Small intestine (tissue), 7 donors: Measurements from ENCODE around the gene TSHZ2. TPM values are rescaled to one million over a fixed set of nuclear protein-coding genes. Genes with fewer than 3 reads are reported as not detected.

ENCODE experiments used
- DNase-seq, 2 donors: peaks; one replicate each; pipeline versions ENCODE4 v3.0.0 to v3.0.0-alpha.2; 2013
- FAIRE-seq: peaks from 2 replicates; lab custom pipeline; 2012; peaks lifted over from hg19 to GRCh38; lab: Jason Lieb, UNC
- H3K27ac ChIP-seq, 3 donors: one replicate each; pipeline ENCODE4 v1.5.1; 2013; ENCODE audit warnings: low read length in 2 of 3, mild to moderate bottlenecking in 2 of 3, control low read depth in 1 of 3, inconsistent platforms in 1 of 3, low read depth in 1 of 3, moderate library complexity in 1 of 3
- H3K27me3 ChIP-seq, 3 donors: one replicate each; pipeline ENCODE4 v1.6.1; 2013; ENCODE audit warnings: low read length in 3 of 3, inconsistent platforms in 1 of 3; ENCODE audit not compliant: control insufficient read depth in 3 of 3, insufficient read depth in 3 of 3
- H3K36me3 ChIP-seq, 3 donors: one replicate each; pipeline ENCODE4 v1.6.1; 2013; ENCODE audit warnings: low read length in 3 of 3, inconsistent platforms in 1 of 3, low read depth in 1 of 3, mild to moderate bottlenecking in 1 of 3, moderate library complexity in 1 of 3; ENCODE audit not compliant: control insufficient read depth in 3 of 3, insufficient read depth in 2 of 3
- H3K4me1 ChIP-seq, 3 donors: one replicate each; pipeline ENCODE4 v1.6.1; 2013; ENCODE audit warnings: low read length in 2 of 3, inconsistent platforms in 1 of 3, low read depth in 1 of 3, mild to moderate bottlenecking in 1 of 3, moderate library complexity in 1 of 3; ENCODE audit not compliant: control insufficient read depth in 3 of 3, insufficient read depth in 2 of 3
- H3K4me3 ChIP-seq, 3 donors: one replicate each; pipeline ENCODE4 v1.5.1; 2013; ENCODE audit warnings: low read length in 3 of 3, control low read depth in 1 of 3, inconsistent platforms in 1 of 3, low read depth in 1 of 3, mild to moderate bottlenecking in 1 of 3, moderate library complexity in 1 of 3
- H3K9me3 ChIP-seq, 2 donors: one replicate each; pipeline ENCODE4 v1.6.1; 2013; ENCODE audit warnings: low read depth in 1 of 2, low read length in 1 of 2; ENCODE audit not compliant: control insufficient read depth in 2 of 2, insufficient read depth in 1 of 2
- WGBS, 3 donors: extraction: QIAGEN DNeasy Blood & Tissue Kit; methylation state at CpG; one replicate each; pipeline ENCODE4 v1.1.7; 2013; 5-methylcytosine and 5-hydroxymethylcytosine counted together
- polyA plus RNA-seq, 4 donors: library from polyadenylated mRNA; stranded (reverse) in 3 of 4; unstranded in 1 of 4; fragments of 200-250 nt in 3 of 4; fragments of 120-200 nt in 1 of 4; gene quantifications; one replicate each; pipeline versions ENCODE4 v1.2.1 to v1.2.3, GENCODE V29; 2013
- donor health status: healthy with polysubstance abuse.
- donor health status: control.
- donor health status: control.
- donor health status: Bipolar disorder and iron deficiency.
- donor health status: healthy.

TSHZ2 gene
- polyA plus RNA-seq, 4 donors, result 0.67 to 4.4 (median 2.1) TPM

GRCh38 chr20:53053595-53053994 lies 81.4 kb downstream of the TSHZ2 start:
- Histone ChIP-seq H3K4me1 (no peaks in the 10 kb centered on the region), H3K4me3 (no peak overlapping the region), H3K9me3 (no peaks in the 10 kb centered on the region), H3K36me3 (no peaks in the 10 kb centered on the region), H3K27ac (no peak overlapping the region), H3K27me3 (no peaks in the 10 kb centered on the region)
- WGBS, 3 donors, result 87 to 94% (median 89%) methylated on average over 5 of the region's 5 CpGs
- DNase-seq (no peak), FAIRE-seq (no peak)

- no peaks in the 10 kb centered on the region for H3K36me3 ChIP-seq
- no peaks in the 10 kb centered on the region for H3K9me3 ChIP-seq
- DNase-seq, result no peak
- H3K4me1 ChIP-seq, result no peaks in the 10 kb centered on the region
- no peak overlapping the region for H3K27ac ChIP-seq
- 56 to 84% (median 71%) methylated on average over 1 of the region's 1 CpG for WGBS, 3 donors
- FAIRE-seq, result no peak
- no peak overlapping the region for H3K4me3 ChIP-seq
- no peaks in the 10 kb centered on the region for H3K27me3 ChIP-seq
Measured at GRCh38 chr20:53055367-53056067, 83.4 kb downstream of the TSHZ2 start.

GRCh38 chr20:53057579-53057978 lies 85.4 kb downstream of the TSHZ2 start:
- WGBS, 3 donors, result 83 to 94% (median 85%) methylated on average over 4 of the region's 4 CpGs
- DNase-seq, result peak in 1 of 2 donors; percentile 7

GRCh38 chr20:53059848-53060247 lies 87.7 kb downstream of the TSHZ2 start:
- FAIRE-seq (no peak), DNase-seq (no peak)
- Histone ChIP-seq H3K4me3 (no peak overlapping the region), H3K36me3 (no peaks in the 10 kb centered on the region), H3K9me3 (no peaks in the 10 kb centered on the region), H3K27ac (no peak overlapping the region), H3K4me1 (no peaks in the 10 kb centered on the region), H3K27me3 (no peaks in the 10 kb centered on the region)
- 83 to 88% (median 87%) methylated on average over 5 of the region's 5 CpGs for WGBS, 3 donors

More at GRCh38 chr20:53057579-53057978, 85.4 kb downstream of the TSHZ2 start:
- Histone ChIP-seq H3K27me3 (no peaks in the 10 kb centered on the region), H3K27ac (no peak overlapping the region), H3K4me1 (no peaks in the 10 kb centered on the region), H3K4me3 (no peak overlapping the region), H3K36me3 (no peaks in the 10 kb centered on the region), H3K9me3 (no peaks in the 10 kb centered on the region)
- FAIRE-seq, result no peak

- Histone ChIP-seq H3K4me3 (no peak overlapping the region), H3K27ac (no peak overlapping the region), H3K36me3 (no peaks in the 10 kb centered on the region), H3K27me3 (no peaks in the 10 kb centered on the region), H3K4me1 (no peaks in the 10 kb centered on the region), H3K9me3 (no peaks in the 10 kb centered on the region)
- WGBS, 3 donors, result 74 to 89% (median 87%) methylated on average over 2 of the region's 2 CpGs
- FAIRE-seq (no peak), DNase-seq (no peak)
Measured at GRCh38 chr20:53061192-53062108, 89.3 kb downstream of the TSHZ2 start.

GRCh38 chr20:53064935-53065334 lies 92.8 kb downstream of the TSHZ2 start:
- Histone ChIP-seq H3K9me3 (peaks cover 0 to 4% of the 10 kb centered on the region in 2 donors), H3K27ac (no peak overlapping the region), H3K36me3 (no peaks in the 10 kb centered on the region), H3K27me3 (peaks cover 0 to 4% (median 0%) of the 10 kb centered on the region in 3 donors), H3K4me1 (no peaks in the 10 kb centered on the region), H3K4me3 (no peak overlapping the region)
- 88 to 92% (median 91%) methylated on average over 7 of the region's 7 CpGs for WGBS, 3 donors
- DNase-seq, result no peak
- no peak for FAIRE-seq

GRCh38 chr20:53068241-53068640 lies 96.1 kb downstream of the TSHZ2 start:
- DNase-seq, result no peak
- H3K9me3 ChIP-seq, result peaks cover 0 to 4% of the 10 kb centered on the region in 2 donors
- no peak overlapping the region for H3K27ac ChIP-seq
- H3K36me3 ChIP-seq, result no peaks in the 10 kb centered on the region
- FAIRE-seq, result no peak
- no peak overlapping the region for H3K4me3 ChIP-seq
- H3K4me1 ChIP-seq, result no peaks in the 10 kb centered on the region
- H3K27me3 ChIP-seq, result peaks cover 0 to 4% (median 0%) of the 10 kb centered on the region in 3 donors
- WGBS, 3 donors, result 86 to 98% (median 89%) methylated on average over 3 of the region's 3 CpGs

- Histone ChIP-seq H3K9me3 (peaks cover 0 to 4% of the 10 kb centered on the region in 2 donors), H3K36me3 (no peaks in the 10 kb centered on the region), H3K27ac (no peak overlapping the region), H3K4me3 (no peak overlapping the region), H3K4me1 (no peaks in the 10 kb centered on the region), H3K27me3 (peaks cover 0 to 4% (median 0%) of the 10 kb centered on the region in 3 donors)
- WGBS, 3 donors, result 74 to 84% (median 75%) methylated on average over 7 of the region's 7 CpGs
- DNase-seq, result no peak
- no peak for FAIRE-seq
Measured at GRCh38 chr20:53069132-53069531, 97.0 kb downstream of the TSHZ2 start.
